GM12878 (cell line): ENCODE results near the gene HNRNPCL1. TPM values are rescaled to one million over a fixed set of nuclear protein-coding genes. Genes with fewer than 3 reads are reported as not detected.
"Not testable (repeated sequence)": the region's sequence is repeated elsewhere in the genome, so short reads cannot be mapped to it uniquely, and the experiment has no call there.

Experiments used
- ATAC-seq: fragments of 200-7000 bp; cut with Tn5 transposase; 3 replicates; pipeline ENCODE4 v1.9.1; 2020; ENCODE audit warnings: mild to moderate bottlenecking, moderate library complexity
- BruUV-seq: library from RNA; stranded (reverse); fragments of 400-500 nt; replicated peaks from 2 replicates; lab custom pipeline; 2021; lab: Mats Ljungman, UMichigan
- CTCF ChIA-PET: fragments of 300-600 bp; sonication (Branson Sonifier 250); formaldehyde crosslinking; extraction: SDS; loops from one replicate; lab custom pipeline; 2021; ENCODE audit warnings: inconsistent platforms; lab: Yijun Ruan, JAX
- POLR2A ChIA-PET: fragments of 350-600 bp; formaldehyde crosslinking; extraction: SDS; loops from one replicate; lab custom pipeline; 2021; ENCODE audit warnings: inconsistent platforms; lab: Charles Lee
- RAD21 ChIA-PET: fragments of 300-600 bp; sonication (Branson Sonifier 250); formaldehyde crosslinking; loops from one replicate; lab custom pipeline; 2023; ENCODE audit warnings: antibody characterized with exemption; ENCODE audit not compliant: unreplicated experiment; lab: Charles Lee
- SMC1A ChIA-PET: fragments of 300-600 bp; sonication (Branson Sonifier 250); formaldehyde crosslinking; loops from one replicate; lab custom pipeline; 2023; ENCODE audit not compliant: unreplicated experiment, uncharacterized antibody; lab: Charles Lee
- DNase-seq: peaks from one replicate; pipeline ENCODE4 v3.0.0-alpha.2; 2011; ENCODE audit warnings: low read depth, low spot score
- FAIRE-seq: peaks from 3 replicates; lab custom pipeline; 2011; peaks lifted over from hg19 to GRCh38; lab: Jason Lieb, UNC
- H2AFZ ChIP-seq: 2 replicates; pipeline ENCODE4 v1.6.0; 2011; ENCODE audit warnings: low read depth, low read length, control low read depth; ENCODE audit not compliant: control insufficient read depth
- H3K27ac ChIP-seq: 2 replicates; pipeline ENCODE4 v1.5.1; 2011; ENCODE audit warnings: control low read depth; ENCODE audit not compliant: control insufficient read depth, insufficient read depth
- H3K27me3 ChIP-seq, 2 experiments: replicated peaks in 1 of 2; 2 replicates each; pipeline versions ENCODE4 v1.6.0 to v1.6.1; 2011; ENCODE audit warnings: low read length in 1 of 2; ENCODE audit not compliant: control insufficient read depth in 2 of 2, insufficient read depth in 2 of 2
- H3K36me3 ChIP-seq, 2 experiments: 2 replicates each; pipeline ENCODE4 v1.5.1; 2011; ENCODE audit warnings: low read length in 1 of 2; ENCODE audit not compliant: control insufficient read depth in 2 of 2, insufficient read depth in 2 of 2
- H3K4me1 ChIP-seq: 2 replicates; pipeline ENCODE4 v1.6.1; 2011; ENCODE audit warnings: mild to moderate bottlenecking, low read length, moderate library complexity, mixed read lengths; ENCODE audit not compliant: control insufficient read depth, insufficient read depth
- H3K4me2 ChIP-seq: 2 replicates; pipeline ENCODE4 v1.6.0; 2011; ENCODE audit warnings: control low read depth; ENCODE audit not compliant: control insufficient read depth, insufficient read depth
- H3K4me3 ChIP-seq: fragments of 200-600 bp; sonication (generic); 2 replicates; pipeline ENCODE4 v1.5.1; 2016
- H3K79me2 ChIP-seq: 2 replicates; pipeline ENCODE4 v1.6.0; 2011; ENCODE audit warnings: low read length; ENCODE audit not compliant: control insufficient read depth, insufficient read depth
- H3K9ac ChIP-seq: 2 replicates; pipeline ENCODE4 v1.8.0; 2011; ENCODE audit warnings: low read length, control low read depth, mixed read lengths; ENCODE audit not compliant: control insufficient read depth, insufficient read depth
- H3K9me3 ChIP-seq: replicated peaks from 3 replicates; pipeline ENCODE4 v1.5.1; 2011; ENCODE audit warnings: mild to moderate bottlenecking, low read length; ENCODE audit not compliant: control insufficient read depth, insufficient read depth
- H4K20me1 ChIP-seq: 2 replicates; pipeline ENCODE4 v1.6.0; 2011; ENCODE audit not compliant: control insufficient read depth, insufficient read depth
- CHD1 ChIP-seq: IDR thresholded peaks from 2 replicates; pipeline ENCODE4 v1.6.1; 2012; ENCODE audit warnings: low read depth, low read length, improper control_type of control experiment
- IRF4 ChIP-seq: IDR thresholded peaks from 2 replicates; pipeline ENCODE4 v1.6.1; 2011; ENCODE audit warnings: low read depth, low read length
- SPI1 ChIP-seq: IDR thresholded peaks from 2 replicates; pipeline ENCODE4 v1.6.1; 2011; ENCODE audit warnings: low read depth, mild to moderate bottlenecking, low read length, moderate library complexity, borderline replicate concordance; ENCODE audit not compliant: insufficient read depth
- ZNF622 ChIP-seq: fragments of 450-650 bp; IDR thresholded peaks from 2 replicates; pipeline ENCODE4 v1.6.1; 2017; ENCODE audit warnings: mild to moderate bottlenecking, inconsistent platforms
- WGBS: methylation state at CpG from one replicate; pipeline ENCODE4 v1.1.6; 2016; ENCODE audit warnings: low lambda C conversion rate; ENCODE audit not compliant: insufficient replicate concordance, insufficient coverage; ENCODE audit errors: missing lambda C conversion rate; 5-methylcytosine and 5-hydroxymethylcytosine counted together
- in situ Hi-C: fragments of 300-500 bp; cut with MboI; formaldehyde crosslinking; loops from 9 replicates; pipeline ENCODE4 v1.14.3; 2018; ENCODE audit warnings: mixed read lengths
- intact Hi-C: fragments of 100-400 bp; cut with micrococcal nuclease; formaldehyde crosslinking; loops from one replicate; pipeline ENCODE4 v1.14.2; 2022; ENCODE audit not compliant: unreplicated experiment
- polyA plus RNA-seq, 11 experiments: library from polyadenylated mRNA; depleted of rRNA in 4 of 11; unstranded in 6 of 11; stranded (reverse) in 5 of 11; fragments of >200 nt; fragmentation: Nextera tagmentation in 4 of 11; fragmentation: Illumina TruSeq in 1 of 11; extraction: Ambion mirVana in 4 of 11; extraction: Trizol in 1 of 11; gene quantifications; 1 replicate in 1 of 11; 2 replicates in 10 of 11; pipeline versions ENCODE4 v1.2.1 to v1.2.3, GENCODE V29; 2011 to 2016; ENCODE audit warnings: inconsistent platforms in 2 of 11, missing spikeins in 2 of 11, low read depth in 1 of 11
- total RNA-seq, 4 experiments: library from RNA; depleted of rRNA in 3 of 4; stranded (reverse); fragments of >200 nt in 3 of 4; fragmentation: Illumina TruSeq in 1 of 4; extraction: Trizol in 1 of 4; gene quantifications; 2 replicates each; pipeline versions ENCODE4 v1.2.1 to v1.2.3, GENCODE V29; 2013 to 2021
- TF ChIP-seq, protein P1 (sequence below): IDR thresholded peaks from 2 replicates; pipeline ENCODE4 v1.6.1; 2011; ENCODE audit warnings: low read depth, low read length, improper control_type of control experiment, borderline replicate concordance

The HNRNPCL1 gene
- total and polyA plus RNA-seq, 10 of the 15 experiments (the other 5 are each of a cell fraction or from before 2014, with no cell fraction given) = not detected

DNA sequence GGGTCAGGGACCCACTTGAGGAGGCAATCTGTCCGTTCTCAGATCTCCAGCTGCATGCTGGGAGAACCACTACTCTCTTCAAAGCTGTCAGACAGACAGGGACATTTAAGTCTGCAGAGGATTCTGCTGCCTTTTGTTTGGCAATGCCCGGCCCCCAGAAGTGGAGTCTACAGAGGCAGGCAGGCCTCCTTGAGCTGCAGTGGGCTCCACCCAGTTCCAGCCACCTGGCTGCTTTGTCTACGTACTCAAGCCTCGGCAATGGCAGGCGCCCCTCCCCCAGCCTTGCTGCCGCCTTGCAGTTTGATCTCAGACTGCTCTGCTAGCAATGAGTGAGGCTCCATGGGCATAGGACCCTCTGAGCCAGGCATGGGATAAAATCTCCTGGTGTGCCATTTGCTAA lies 29.5 kb downstream of the HNRNPCL1 start:
- H3K27me3 ChIP-seq, CTCF ChIA-PET, H3K9me3 ChIP-seq, RAD21 ChIA-PET, POLR2A ChIA-PET, H3K4me1 ChIP-seq, SMC1A ChIA-PET, BruUV-seq, H3K36me3 ChIP-seq, FAIRE-seq, H3K27ac ChIP-seq, DNase-seq, H3K4me2 ChIP-seq, H3K79me2 ChIP-seq, intact Hi-C loops, H4K20me1 ChIP-seq, ATAC-seq, H3K4me3 ChIP-seq, H3K9ac ChIP-seq, H2AFZ ChIP-seq: not testable (repeated sequence)
- WGBS = 27% methylated on average over 5 of the region's 6 CpGs
- in situ Hi-C loops = loop anchor here (25.0 kb wide), 1 partner anchor 418 kb away; the partner anchor contains the start of gene PRAMEF18

DNA sequence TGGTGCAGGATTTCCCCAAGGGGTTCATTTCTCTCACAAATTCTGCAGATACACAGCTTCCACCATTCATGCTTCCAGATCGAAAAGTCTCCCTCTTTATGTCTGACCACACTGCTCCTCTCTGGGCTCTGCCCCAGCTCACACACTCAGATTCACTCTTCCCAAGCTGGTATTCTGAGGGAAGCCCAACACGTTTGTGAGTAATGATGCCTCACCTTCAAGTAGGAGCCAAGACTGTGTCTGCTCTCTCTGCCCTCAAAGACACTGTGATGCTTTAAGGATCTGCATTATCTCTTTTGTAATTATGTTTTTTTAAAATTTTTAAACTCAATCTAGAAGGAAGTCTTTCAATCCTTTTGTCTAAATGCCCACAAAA lies 37.1 kb downstream of the HNRNPCL1 start:
- no peaks in the 10 kb centered on the region for H3K4me1 ChIP-seq
- intact Hi-C loops = no loop called here
- POLR2A ChIA-PET = no interaction called here
- ATAC-seq = no peak
- no peak for TF ChIP-seq CHD1
- no peak for TF ChIP-seq IRF4
- TF ChIP-seq SPI1 = no peak
- TF ChIP-seq ZNF622 = no peak
- TF ChIP-seq, protein P1, sequence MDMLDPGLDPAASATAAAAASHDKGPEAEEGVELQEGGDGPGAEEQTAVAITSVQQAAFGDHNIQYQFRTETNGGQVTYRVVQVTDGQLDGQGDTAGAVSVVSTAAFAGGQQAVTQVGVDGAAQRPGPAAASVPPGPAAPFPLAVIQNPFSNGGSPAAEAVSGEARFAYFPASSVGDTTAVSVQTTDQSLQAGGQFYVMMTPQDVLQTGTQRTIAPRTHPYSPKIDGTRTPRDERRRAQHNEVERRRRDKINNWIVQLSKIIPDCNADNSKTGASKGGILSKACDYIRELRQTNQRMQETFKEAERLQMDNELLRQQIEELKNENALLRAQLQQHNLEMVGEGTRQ = no peak
- TF ChIP-seq, all 136 proteins: peak for 0
- FAIRE-seq (no peak), DNase-seq (no peak)
- Histone ChIP-seq H2AFZ (no peak overlapping the region), H3K4me2 (no peak overlapping the region), H3K27ac (no peak overlapping the region), H3K9ac (no peak overlapping the region), H3K27me3 (no peaks in the 10 kb centered on the region; a peak in 1 of 4 replicates), H3K4me3 (no peak overlapping the region), H3K36me3 (no peaks in the 10 kb centered on the region), H3K9me3 (no peaks in the 10 kb centered on the region), H3K79me2 (no peaks in the 10 kb centered on the region), H4K20me1 (no peaks in the 10 kb centered on the region)
- RAD21 ChIA-PET = no interaction called here
- in situ Hi-C loops = loop anchor here (25.0 kb wide), 1 partner anchor 426 kb away; the partner anchor contains the start of gene PRAMEF18
- BruUV-seq = no TSS peak
- WGBS = 0% methylated on average over 2 of the region's 2 CpGs
- CTCF ChIA-PET = no interaction called here
- SMC1A ChIA-PET = interaction anchor here (0.6 kb wide), 1 partner anchor 1928 kb away, joined by 4 read pairs; no protein-coding TSS in a partner anchor
